Measurements from ENCODE around the gene SH2B3.
"Not testable (repeated sequence)": the region's sequence is repeated elsewhere in the genome, so short reads cannot be mapped to it uniquely, and the experiment has no call there.

The SH2B3 gene

GRCh38 chr12:111467092-111467856, 61.6 kb downstream of the SH2B3 start:
- Histone ChIP-seq H3K9ac (ENCODE audit: low read length in 2 of 2) (no peak overlapping the region), H3K36me3 (ENCODE audit: control insufficient read depth in 2 of 2, insufficient read depth in 2 of 2, low read length in 2 of 2) (peaks cover 14 to 23% of the 10 kb centered on the region in 2 donors), H3K27ac (ENCODE audit: low read length) (peak overlapping the region; percentile 18), H3K4me1 (ENCODE audit: control insufficient read depth, insufficient read depth, low read length) (no peaks in the 10 kb centered on the region), H3K9me3 (ENCODE audit: control insufficient read depth in 2 of 2, low read length in 2 of 2) (no peaks in the 10 kb centered on the region), H3K4me3 (ENCODE audit: low read length in 2 of 2) (no peak overlapping the region), H3K27me3 (ENCODE audit: control insufficient read depth in 1 of 2, insufficient read depth in 2 of 2, low read length in 2 of 2) (no peaks in the 10 kb centered on the region)

GRCh38 chr12:111467857-111468241, 62.1 kb downstream of the SH2B3 start:
- no peaks in the 10 kb centered on the region for H3K27me3 ChIP-seq (ENCODE audit: control insufficient read depth in 1 of 2, insufficient read depth in 2 of 2, low read length in 2 of 2)
- H3K4me3 ChIP-seq (ENCODE audit: low read length in 2 of 2), result no peak overlapping the region
- H3K36me3 ChIP-seq (ENCODE audit: control insufficient read depth in 2 of 2, insufficient read depth in 2 of 2, low read length in 2 of 2), result peaks cover 14 to 23% of the 10 kb centered on the region in 2 donors
- no peaks in the 10 kb centered on the region for H3K4me1 ChIP-seq (ENCODE audit: control insufficient read depth, insufficient read depth, low read length)
- no peak overlapping the region for H3K27ac ChIP-seq (ENCODE audit: low read length)
- H3K9me3 ChIP-seq (ENCODE audit: control insufficient read depth in 2 of 2, low read length in 2 of 2), result no peaks in the 10 kb centered on the region
- H3K9ac ChIP-seq (ENCODE audit: low read length in 2 of 2), result no peak overlapping the region

- no peak overlapping the region for H3K9ac ChIP-seq (ENCODE audit: low read length in 2 of 2)
- H3K9me3 ChIP-seq (ENCODE audit: control insufficient read depth in 2 of 2, low read length in 2 of 2), result no peaks in the 10 kb centered on the region
These were observed 63.7 kb downstream of the SH2B3 start for GRCh38 chr12:111469401-111469800.

GRCh38 chr12:111471236-111471635, 65.5 kb downstream of the SH2B3 start:
- Histone ChIP-seq H3K36me3 (ENCODE audit: control insufficient read depth in 2 of 2, insufficient read depth in 2 of 2, low read length in 2 of 2) (peaks cover 21% of the 10 kb centered on the region in 2 donors), H3K4me1 (ENCODE audit: control insufficient read depth, insufficient read depth, low read length) (no peaks in the 10 kb centered on the region), H3K9me3 (ENCODE audit: control insufficient read depth in 2 of 2, low read length in 2 of 2) (no peaks in the 10 kb centered on the region), H3K27ac (ENCODE audit: low read length) (no peak overlapping the region), H3K9ac (ENCODE audit: low read length in 2 of 2) (no peak overlapping the region), H3K4me3 (ENCODE audit: low read length in 2 of 2) (no peak overlapping the region), H3K27me3 (ENCODE audit: control insufficient read depth in 1 of 2, insufficient read depth in 2 of 2, low read length in 2 of 2) (no peaks in the 10 kb centered on the region)

More at GRCh38 chr12:111469401-111469800, 63.7 kb downstream of the SH2B3 start:
- Histone ChIP-seq H3K4me1 (ENCODE audit: control insufficient read depth, insufficient read depth, low read length) (no peaks in the 10 kb centered on the region), H3K4me3 (ENCODE audit: low read length in 2 of 2) (no peak overlapping the region), H3K27ac (ENCODE audit: low read length) (no peak overlapping the region), H3K27me3 (ENCODE audit: control insufficient read depth in 1 of 2, insufficient read depth in 2 of 2, low read length in 2 of 2) (no peaks in the 10 kb centered on the region), H3K36me3 (ENCODE audit: control insufficient read depth in 2 of 2, insufficient read depth in 2 of 2, low read length in 2 of 2) (peaks cover 16 to 18% of the 10 kb centered on the region in 2 donors)

- H3K27me3 ChIP-seq (ENCODE audit: control insufficient read depth in 1 of 2, insufficient read depth in 2 of 2, low read length in 2 of 2), result no peaks in the 10 kb centered on the region
- H3K9ac ChIP-seq (ENCODE audit: low read length in 2 of 2), result no peak overlapping the region
- peaks cover 23 to 26% of the 10 kb centered on the region in 2 donors for H3K36me3 ChIP-seq (ENCODE audit: control insufficient read depth in 2 of 2, insufficient read depth in 2 of 2, low read length in 2 of 2)
- no peak overlapping the region for H3K27ac ChIP-seq (ENCODE audit: low read length)
- H3K9me3 ChIP-seq (ENCODE audit: control insufficient read depth in 2 of 2, low read length in 2 of 2), result no peaks in the 10 kb centered on the region
- H3K4me3 ChIP-seq (ENCODE audit: low read length in 2 of 2), result no peak overlapping the region
- no peaks in the 10 kb centered on the region for H3K4me1 ChIP-seq (ENCODE audit: control insufficient read depth, insufficient read depth, low read length)
These were observed 76.7 kb downstream of the SH2B3 start for GRCh38 chr12:111482462-111482861.

GRCh38 chr12:111488271-111488670, 82.5 kb downstream of the SH2B3 start:
- no peaks in the 10 kb centered on the region for H3K27me3 ChIP-seq (ENCODE audit: control insufficient read depth in 1 of 2, insufficient read depth in 2 of 2, low read length in 2 of 2)
- H3K4me3 ChIP-seq (ENCODE audit: low read length in 2 of 2), result no peak overlapping the region
- no peaks in the 10 kb centered on the region for H3K9me3 ChIP-seq (ENCODE audit: control insufficient read depth in 2 of 2, low read length in 2 of 2)
- H3K9ac ChIP-seq (ENCODE audit: low read length in 2 of 2), result no peak overlapping the region
- peaks cover 40 to 42% of the 10 kb centered on the region in 2 donors for H3K36me3 ChIP-seq (ENCODE audit: control insufficient read depth in 2 of 2, insufficient read depth in 2 of 2, low read length in 2 of 2)
- no peak overlapping the region for H3K27ac ChIP-seq (ENCODE audit: low read length)
- no peaks in the 10 kb centered on the region for H3K4me1 ChIP-seq (ENCODE audit: control insufficient read depth, insufficient read depth, low read length)

- H3K36me3 ChIP-seq (ENCODE audit: control insufficient read depth in 2 of 2, insufficient read depth in 2 of 2, low read length in 2 of 2), result peaks cover 36 to 39% of the 10 kb centered on the region in 2 donors
These were observed 83.1 kb downstream of the SH2B3 start for GRCh38 chr12:111488798-111489197.

GRCh38 chr12:111492979-111493378, 87.3 kb downstream of the SH2B3 start:
- not testable (repeated sequence) for H3K9ac ChIP-seq (ENCODE audit: low read length in 2 of 2); H3K9me3 ChIP-seq (ENCODE audit: control insufficient read depth in 2 of 2, low read length in 2 of 2); H3K27me3 ChIP-seq (ENCODE audit: control insufficient read depth in 1 of 2, insufficient read depth in 2 of 2, low read length in 2 of 2); H3K4me3 ChIP-seq (ENCODE audit: low read length in 2 of 2); H3K4me1 ChIP-seq (ENCODE audit: control insufficient read depth, insufficient read depth, low read length); H3K27ac ChIP-seq (ENCODE audit: low read length)
- peaks cover 27 to 30% of the 10 kb centered on the region in 2 donors for H3K36me3 ChIP-seq (ENCODE audit: control insufficient read depth in 2 of 2, insufficient read depth in 2 of 2, low read length in 2 of 2)

More at GRCh38 chr12:111488798-111489197, 83.1 kb downstream of the SH2B3 start:
- no peaks in the 10 kb centered on the region for H3K4me1 ChIP-seq (ENCODE audit: control insufficient read depth, insufficient read depth, low read length)
- H3K27ac ChIP-seq (ENCODE audit: low read length), result no peak overlapping the region
- H3K27me3 ChIP-seq (ENCODE audit: control insufficient read depth in 1 of 2, insufficient read depth in 2 of 2, low read length in 2 of 2), result no peaks in the 10 kb centered on the region
- no peaks in the 10 kb centered on the region for H3K9me3 ChIP-seq (ENCODE audit: control insufficient read depth in 2 of 2, low read length in 2 of 2)
- H3K9ac ChIP-seq (ENCODE audit: low read length in 2 of 2), result no peak overlapping the region
- no peak overlapping the region for H3K4me3 ChIP-seq (ENCODE audit: low read length in 2 of 2)

- Histone ChIP-seq H3K27me3 (ENCODE audit: control insufficient read depth in 1 of 2, insufficient read depth in 2 of 2, low read length in 2 of 2) (no peaks in the 10 kb centered on the region), H3K36me3 (ENCODE audit: control insufficient read depth in 2 of 2, insufficient read depth in 2 of 2, low read length in 2 of 2) (peaks cover 21 to 26% of the 10 kb centered on the region in 2 donors), H3K4me1 (ENCODE audit: control insufficient read depth, insufficient read depth, low read length) (no peaks in the 10 kb centered on the region), H3K4me3 (ENCODE audit: low read length in 2 of 2) (no peak overlapping the region), H3K9ac (ENCODE audit: low read length in 2 of 2) (no peak overlapping the region), H3K9me3 (ENCODE audit: control insufficient read depth in 2 of 2, low read length in 2 of 2) (no peaks in the 10 kb centered on the region), H3K27ac (ENCODE audit: low read length) (no peak overlapping the region)
These were observed 89.0 kb downstream of the SH2B3 start for GRCh38 chr12:111494676-111495075.
